ENCODE results near the gene RPRD1B. TPM values are rescaled to one million over a fixed set of nuclear protein-coding genes. Genes with fewer than 3 reads are reported as not detected.

The RPRD1B gene
- total RNA-seq, 1 donor from 2014 or later, result 29.2 TPM

GRCh38 chr20:38083338-38084048 lies 49.9 kb downstream of the RPRD1B start:
- Mint-ChIP-seq H3K27ac (ENCODE audit: unreplicated experiment) (peak overlapping the region; percentile 28), H3K4me1 (ENCODE audit: low read depth, unreplicated experiment) (peaks cover 16% of the 10 kb centered on the region), H3K4me3 (ENCODE audit: unreplicated experiment) (no peak overlapping the region), H3K36me3 (ENCODE audit: unreplicated experiment) (peaks cover 11% of the 10 kb centered on the region), H3K9me3 (ENCODE audit: unreplicated experiment) (peaks cover 2% of the 10 kb centered on the region), H3K27me3 (ENCODE audit: unreplicated experiment) (peaks cover 4% of the 10 kb centered on the region)
- no peak for DNase-seq
- TF ChIP-seq CTCF (IDR thresholded peaks at IDR 0.05; ENCODE audit: partially characterized antibody, unreplicated experiment), result no peak

- H3K4me3 Mint-ChIP-seq (ENCODE audit: unreplicated experiment), result no peak overlapping the region
- H3K9me3 Mint-ChIP-seq (ENCODE audit: unreplicated experiment), result peaks cover 3% of the 10 kb centered on the region
- no peak for TF ChIP-seq CTCF (IDR thresholded peaks at IDR 0.05; ENCODE audit: partially characterized antibody, unreplicated experiment)
- peaks cover 4% of the 10 kb centered on the region for H3K27me3 Mint-ChIP-seq (ENCODE audit: unreplicated experiment)
- no peak for DNase-seq
- H3K36me3 Mint-ChIP-seq (ENCODE audit: unreplicated experiment), result peaks cover 9% of the 10 kb centered on the region
- H3K27ac Mint-ChIP-seq (ENCODE audit: unreplicated experiment), result no peak overlapping the region
- peaks cover 16% of the 10 kb centered on the region for H3K4me1 Mint-ChIP-seq (ENCODE audit: low read depth, unreplicated experiment)
Measured at GRCh38 chr20:38084425-38084951, 50.9 kb downstream of the RPRD1B start.

- Mint-ChIP-seq H3K27me3 (ENCODE audit: unreplicated experiment) (peaks cover 4% of the 10 kb centered on the region), H3K36me3 (ENCODE audit: unreplicated experiment) (peaks cover 9% of the 10 kb centered on the region), H3K9me3 (ENCODE audit: unreplicated experiment) (peaks cover 3% of the 10 kb centered on the region), H3K4me3 (ENCODE audit: unreplicated experiment) (no peak overlapping the region), H3K27ac (ENCODE audit: unreplicated experiment) (no peak overlapping the region), H3K4me1 (ENCODE audit: low read depth, unreplicated experiment) (peaks cover 16% of the 10 kb centered on the region)
- no peak for TF ChIP-seq CTCF (IDR thresholded peaks at IDR 0.05; ENCODE audit: partially characterized antibody, unreplicated experiment)
- DNase-seq, result no peak
Measured at GRCh38 chr20:38085026-38085425, 51.5 kb downstream of the RPRD1B start.

- TF ChIP-seq CTCF (IDR thresholded peaks at IDR 0.05; ENCODE audit: partially characterized antibody, unreplicated experiment), result no peak
- no peak for DNase-seq
- Mint-ChIP-seq H3K9me3 (ENCODE audit: unreplicated experiment) (peaks cover 3% of the 10 kb centered on the region), H3K27ac (ENCODE audit: unreplicated experiment) (no peak overlapping the region), H3K27me3 (ENCODE audit: unreplicated experiment) (peaks cover 2% of the 10 kb centered on the region), H3K36me3 (ENCODE audit: unreplicated experiment) (peaks cover 4% of the 10 kb centered on the region), H3K4me1 (ENCODE audit: low read depth, unreplicated experiment) (peaks cover 22% of the 10 kb centered on the region), H3K4me3 (ENCODE audit: unreplicated experiment) (no peak overlapping the region)
Measured at GRCh38 chr20:38089500-38089899, 56.0 kb downstream of the RPRD1B start.

- H3K27ac Mint-ChIP-seq (ENCODE audit: unreplicated experiment), result no peak overlapping the region
- no peak for DNase-seq
- H3K4me3 Mint-ChIP-seq (ENCODE audit: unreplicated experiment), result no peak overlapping the region
- H3K27me3 Mint-ChIP-seq (ENCODE audit: unreplicated experiment), result peaks cover 2% of the 10 kb centered on the region
- peaks cover 3% of the 10 kb centered on the region for H3K9me3 Mint-ChIP-seq (ENCODE audit: unreplicated experiment)
- H3K36me3 Mint-ChIP-seq (ENCODE audit: unreplicated experiment), result peaks cover 4% of the 10 kb centered on the region
- H3K4me1 Mint-ChIP-seq (ENCODE audit: low read depth, unreplicated experiment), result peaks cover 26% of the 10 kb centered on the region
- TF ChIP-seq CTCF (IDR thresholded peaks at IDR 0.05; ENCODE audit: partially characterized antibody, unreplicated experiment), result no peak
Measured at GRCh38 chr20:38090061-38090460, 56.5 kb downstream of the RPRD1B start.
